NCI-H460 (cell line): ENCODE measurements around the gene PLEKHH1. TPM values are rescaled to one million over a fixed set of nuclear protein-coding genes. Genes with fewer than 3 reads are reported as not detected.

Experiments used
- DNase-seq: peaks from one replicate; pipeline ENCODE4 v3.0.0-alpha.2; 2016; ENCODE audit warnings: low read depth; ENCODE audit errors: extremely low read depth
- total RNA-seq: library from RNA; depleted of rRNA; stranded (reverse); fragments of >200 nt; shearing (Covaris generic); gene quantifications from 2 replicates; pipeline ENCODE4 v1.2.3, GENCODE V29; 2014

Gene PLEKHH1
- total RNA-seq, 1 experiment from 2014 or later = 12.5 TPM

DNA sequence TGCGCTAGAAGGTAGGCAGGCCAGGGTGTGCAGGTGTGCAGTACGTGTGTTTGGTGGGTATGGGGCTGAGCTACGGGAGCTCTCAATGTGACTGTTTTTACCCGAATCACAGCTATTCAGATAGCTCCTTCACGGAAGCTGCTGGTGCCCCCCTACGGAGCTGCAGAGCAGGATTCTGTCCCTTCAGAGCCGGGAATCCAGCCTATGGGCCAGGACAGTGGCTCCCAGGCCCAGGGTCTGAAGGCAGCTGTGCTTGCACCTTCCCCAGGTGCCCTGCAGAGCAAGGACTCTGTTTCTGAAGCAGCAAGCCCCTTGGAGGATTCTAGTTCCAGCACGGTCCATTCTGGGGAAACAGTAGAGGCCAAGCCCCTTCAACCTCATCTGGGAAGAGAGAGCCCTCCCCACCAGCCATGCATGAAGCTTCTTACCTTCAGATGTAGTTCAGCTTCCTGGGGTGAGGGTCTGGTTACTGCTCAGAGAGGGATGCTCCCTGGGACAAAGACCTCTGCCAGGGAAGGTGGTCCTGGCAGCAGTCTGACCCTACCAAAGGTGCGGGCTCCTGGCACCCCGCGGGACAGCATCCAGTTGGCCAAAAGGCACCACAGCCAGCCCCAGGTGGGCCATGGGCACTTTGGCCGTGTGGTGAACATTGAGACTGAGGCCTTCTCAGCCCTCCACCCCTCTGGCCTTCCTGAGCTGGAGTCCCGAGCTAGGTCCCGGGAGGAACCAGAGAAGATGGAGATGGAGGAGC, 29.1 kb downstream of the PLEKHH1 start:
- no peak for DNase-seq

GRCh38 chr14:67562776-67563150, 29.7 kb downstream of the PLEKHH1 start:
- no peak for DNase-seq

- no peak for DNase-seq
Observed at GRCh38 chr14:67564236-67564635, 31.1 kb downstream of the PLEKHH1 start.

- no peak for DNase-seq
Observed at GRCh38 chr14:67566908-67567307, 33.8 kb downstream of the PLEKHH1 start.

DNA sequence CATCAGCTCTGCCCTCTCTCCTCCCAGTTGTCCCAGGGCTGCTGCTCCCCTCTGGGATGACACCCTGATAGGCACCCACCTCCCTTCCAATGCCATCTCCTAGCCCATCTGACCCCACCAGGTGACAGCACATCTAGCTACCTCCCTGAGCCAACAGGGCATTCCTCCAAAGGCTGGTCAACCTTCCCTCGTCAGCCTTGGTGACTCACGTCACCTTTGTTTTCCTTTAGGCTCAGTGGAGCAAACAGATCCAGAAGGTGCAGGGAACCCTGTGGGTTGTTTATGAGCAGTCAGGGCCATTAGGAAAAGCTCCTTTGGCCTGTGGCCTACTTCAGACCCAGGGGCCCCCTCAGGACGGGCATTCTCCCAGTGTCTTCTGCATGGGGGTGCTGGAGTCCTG, 34.6 kb downstream of the PLEKHH1 start:
- no peak for DNase-seq

DNA sequence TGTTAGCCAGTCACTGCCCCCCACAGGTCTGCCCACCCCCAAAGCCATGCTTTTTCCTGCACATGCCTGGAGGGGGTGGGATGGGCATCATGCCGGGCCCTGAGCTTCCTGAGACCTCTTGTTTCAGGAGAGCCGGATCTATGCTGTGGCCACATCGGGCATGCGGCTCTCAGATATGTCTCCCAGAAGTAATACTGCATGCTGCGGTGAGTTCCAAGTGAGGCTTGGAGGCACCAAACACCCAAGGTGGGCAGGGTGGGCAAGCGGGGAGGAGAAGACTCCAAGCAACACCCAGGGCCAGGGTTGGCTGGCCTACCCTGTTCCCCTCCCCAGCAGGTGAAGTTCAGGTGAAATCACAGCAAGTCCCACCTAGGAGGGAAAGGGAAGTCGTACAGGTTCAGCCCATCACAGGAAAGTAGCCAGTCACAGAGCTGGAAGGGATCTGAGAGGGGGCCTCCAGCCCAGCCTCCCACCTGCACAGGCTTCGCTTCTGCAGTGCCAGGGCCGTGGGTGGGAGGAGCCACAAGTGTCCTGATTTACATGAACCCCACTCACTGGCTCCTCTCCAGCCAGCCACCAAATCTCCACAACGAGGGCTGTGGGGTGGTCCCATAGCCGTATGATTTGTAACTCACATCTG, 36.0 kb downstream of the PLEKHH1 start:
- DNase-seq = no peak

GRCh38 chr14:67569651-67570290, 36.7 kb downstream of the PLEKHH1 start:
- DNase-seq = no peak

- no peak for DNase-seq
Observed at GRCh38 chr14:67570453-67570852, 37.4 kb downstream of the PLEKHH1 start.

GRCh38 chr14:67571275-67571990, 38.3 kb downstream of the PLEKHH1 start:
- peak; percentile 58 for DNase-seq

GRCh38 chr14:67571991-67572323, 38.9 kb downstream of the PLEKHH1 start:
- DNase-seq = no peak

GRCh38 chr14:67572608-67573007, 39.5 kb downstream of the PLEKHH1 start:
- DNase-seq = no peak

DNA sequence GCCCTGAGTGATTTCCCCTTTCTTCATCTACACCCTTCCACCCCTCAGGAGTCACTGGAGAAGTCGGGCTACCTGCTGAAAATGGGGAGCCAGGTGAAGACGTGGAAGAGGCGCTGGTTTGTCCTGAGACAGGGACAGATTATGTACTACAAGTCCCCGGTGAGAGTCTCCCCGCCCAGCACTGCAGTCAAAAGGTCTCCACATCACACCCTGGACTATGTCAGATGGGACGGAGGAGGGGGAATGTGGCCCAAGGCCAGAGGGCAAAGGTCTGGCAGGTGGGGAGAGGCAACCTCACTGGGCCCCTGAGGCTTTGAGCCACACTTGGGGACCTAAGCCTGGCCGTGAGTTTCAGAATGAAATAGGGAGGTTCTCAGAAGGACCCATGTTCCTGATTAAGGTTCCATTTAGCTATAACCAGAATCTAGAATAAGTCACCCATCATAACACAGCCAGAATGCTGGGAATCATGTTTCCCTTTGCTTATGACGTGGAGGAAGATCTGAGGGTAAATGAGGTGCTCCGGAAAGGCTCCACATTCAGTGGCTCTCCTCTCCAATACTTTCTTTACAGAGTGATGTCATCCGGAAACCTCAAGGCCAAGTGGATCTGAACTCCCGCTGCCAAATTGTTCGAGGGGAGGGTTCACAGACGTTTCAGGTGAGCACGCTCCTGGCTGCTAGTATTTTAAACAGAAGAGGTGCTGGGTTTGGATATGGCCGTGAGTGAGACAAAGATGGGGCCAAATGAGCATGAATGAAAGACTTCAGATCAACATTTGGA, 40.3 kb downstream of the PLEKHH1 start:
- DNase-seq = no peak

GRCh38 chr14:67574156-67574555, 41.1 kb downstream of the PLEKHH1 start:
- DNase-seq = no peak

- no peak for DNase-seq
Observed at GRCh38 chr14:67574806-67575205, 41.7 kb downstream of the PLEKHH1 start.

DNA sequence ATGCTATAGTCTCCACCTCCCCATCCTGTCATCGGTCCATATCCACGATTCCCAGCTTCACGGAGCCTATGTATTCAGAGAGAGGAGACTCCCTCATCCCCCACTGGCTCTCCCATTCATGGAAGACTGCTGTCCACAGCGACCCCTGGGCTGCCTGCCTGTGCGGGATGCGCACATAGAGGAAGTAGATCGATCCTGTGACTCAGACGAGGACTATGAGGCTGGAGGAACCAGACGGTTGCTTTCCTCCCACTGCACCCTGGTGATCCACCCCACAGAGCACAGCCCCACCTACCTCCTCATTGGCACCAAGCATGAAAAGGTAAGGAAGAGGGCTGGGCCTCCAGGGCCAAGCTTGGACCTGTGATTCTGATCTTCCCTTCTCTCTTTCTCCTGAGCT, 42.6 kb downstream of the PLEKHH1 start:
- DNase-seq = no peak

- DNase-seq = no peak
Observed at GRCh38 chr14:67576216-67576955, 43.3 kb downstream of the PLEKHH1 start.

GRCh38 chr14:67577181-67577808, 44.2 kb downstream of the PLEKHH1 start:
- no peak for DNase-seq

DNA sequence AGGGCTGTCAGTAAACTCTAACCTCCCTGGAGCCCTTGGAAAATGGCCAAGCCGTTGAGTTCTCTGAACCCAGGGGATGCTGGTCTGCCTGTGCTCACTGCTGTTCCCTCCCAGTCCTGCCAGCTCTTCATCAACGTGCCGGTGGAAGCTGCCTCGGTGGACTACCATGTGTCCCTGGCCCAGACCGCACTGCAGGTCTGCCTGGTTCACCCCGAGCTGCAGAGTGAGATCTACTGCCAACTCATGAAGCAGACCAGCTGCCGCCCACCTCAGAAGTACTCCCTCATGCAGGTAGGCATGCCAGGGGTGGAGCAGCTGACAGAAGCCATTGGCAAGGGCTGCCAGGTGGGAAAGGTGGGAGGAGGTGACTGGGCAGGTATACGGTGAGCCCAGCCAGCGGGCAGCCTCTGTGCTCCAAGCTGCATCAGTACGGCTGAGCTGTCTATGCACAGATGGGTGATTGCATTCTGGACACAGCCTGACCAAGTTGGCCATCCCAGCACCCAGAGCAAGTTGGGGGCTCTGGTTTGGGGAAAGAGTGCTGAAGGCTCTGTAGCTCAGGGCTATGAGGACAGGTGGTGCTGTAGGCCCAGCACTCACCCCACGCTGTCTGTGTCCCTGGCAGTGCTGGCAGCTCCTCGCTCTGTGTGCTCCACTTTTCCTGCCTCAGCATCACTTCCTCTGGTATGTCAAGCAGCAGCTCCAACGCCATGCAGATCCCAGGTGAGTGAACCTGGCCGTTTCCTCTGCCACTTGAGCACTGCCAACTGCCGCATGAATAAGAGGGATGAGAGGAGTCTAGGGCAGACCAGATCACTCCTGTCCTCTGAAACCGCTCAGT, 45.0 kb downstream of the PLEKHH1 start:
- DNase-seq = no peak

DNA sequence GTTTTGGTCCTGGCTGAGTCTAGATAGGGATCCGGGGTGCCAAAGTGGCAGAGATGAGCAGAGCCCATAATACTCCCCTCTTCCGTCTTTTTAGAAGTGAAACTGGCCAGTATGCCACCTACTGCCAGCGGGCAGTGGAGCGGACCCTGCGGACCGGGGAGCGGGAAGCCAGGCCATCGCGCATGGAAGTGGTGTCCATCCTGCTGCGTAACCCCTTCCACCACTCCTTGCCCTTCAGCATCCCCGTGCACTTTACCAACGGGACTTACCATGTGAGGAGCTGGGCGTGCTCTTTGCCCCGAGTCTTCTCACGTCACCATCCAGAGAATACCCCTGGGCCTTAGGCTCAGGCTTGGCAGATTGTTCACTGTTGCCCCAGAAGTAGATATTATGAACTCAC, 46.0 kb downstream of the PLEKHH1 start:
- no peak for DNase-seq
